Liver (tissue), 3 donors: Measurements from ENCODE around the gene ACE2.

Experiments used
- CTCF ChIP-seq: fragments of 150-350 bp; IDR thresholded peaks from 2 replicates; pipeline ENCODE4 v1.5.1; 2017; ENCODE audit warnings: improper control_type of control experiment, low read depth, low read length; ENCODE audit not compliant: missing input control
- JUND ChIP-seq, 2 donors: IDR thresholded peaks; 2 replicates each; pipeline ENCODE4 v1.6.1; 2016; ENCODE audit warnings: antibody characterized with exemption in 2 of 2
- MAX ChIP-seq: IDR thresholded peaks from 2 replicates; pipeline ENCODE4 v1.6.1; 2016; ENCODE audit warnings: antibody characterized with exemption
- REST ChIP-seq: IDR thresholded peaks from 2 replicates; pipeline ENCODE4 v1.6.1; 2016; ENCODE audit warnings: antibody characterized with exemption, mild to moderate bottlenecking
- SP1 ChIP-seq: IDR thresholded peaks from 2 replicates; pipeline ENCODE4 v1.6.1; 2018; ENCODE audit warnings: antibody characterized with exemption, mild to moderate bottlenecking
- YY1 ChIP-seq: IDR thresholded peaks from 2 replicates; pipeline ENCODE4 v1.6.1; 2016; ENCODE audit warnings: antibody characterized with exemption, mild to moderate bottlenecking
- donor health status: healthy.
- donor health status: healthy.

- TF ChIP-seq MAX = no peak
- TF ChIP-seq CTCF = no peak
- TF ChIP-seq SP1 = no peak
- no peak for TF ChIP-seq YY1
- no peak for TF ChIP-seq REST
- TF ChIP-seq JUND (IDR thresholded peaks at IDR 0.05) = no peak
These were observed 51.4 kb downstream of the ACE2 start for GRCh38 chrX:15549189-15550012.
